Stimulated activated CD8-positive, alpha-beta memory T cell treated with anti-CD3 and anti-CD28 coated beads, Interleukin-2, amount 100 ng/mL, for 48 hours (primary cell): Measurements from ENCODE around the gene ST6GALNAC5.

Source experiments
- DNase-seq, 2 donors: peaks; one replicate each; pipeline ENCODE4 v3.0.0-alpha.2; 2020; ENCODE audit warnings: low read depth in 2 of 2

The ST6GALNAC5 gene

DNA sequence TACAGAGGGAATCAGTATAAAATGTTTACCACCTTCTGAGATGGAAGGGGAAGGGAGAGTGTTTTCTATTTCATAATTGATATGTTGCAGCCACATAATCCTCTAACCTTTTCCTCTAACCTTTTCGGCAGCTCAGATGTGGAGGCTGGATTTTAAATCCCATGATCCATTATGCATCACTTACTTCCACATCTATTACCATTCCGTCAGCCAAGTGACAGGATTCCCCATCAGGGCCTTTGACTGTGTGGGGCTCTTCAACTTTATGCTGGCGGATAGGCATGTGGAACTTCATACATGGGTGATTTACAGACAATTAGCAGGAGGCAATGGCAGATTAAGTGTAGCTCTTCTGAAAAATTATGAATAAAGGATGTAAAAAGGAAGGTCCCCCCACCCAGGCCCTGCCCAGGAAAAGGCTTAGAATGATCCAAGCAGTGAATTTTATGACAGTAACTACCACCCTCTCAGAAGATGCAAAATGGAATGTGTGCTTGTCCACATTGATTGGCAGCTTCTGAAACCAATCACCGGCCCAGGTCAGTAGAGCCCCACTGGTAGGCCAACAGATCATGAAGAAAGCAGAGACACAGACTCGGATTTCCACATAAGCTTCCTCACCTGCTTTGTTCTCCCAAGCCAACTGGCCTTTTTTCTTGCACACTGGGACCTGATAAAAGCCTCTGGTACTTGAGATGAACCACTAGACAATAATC is 147.0 kb downstream of the ST6GALNAC5 start:
- no peak for DNase-seq

GRCh38 chr1:77015748-77016341 is 148.6 kb downstream of the ST6GALNAC5 start:
- no peak for DNase-seq

- DNase-seq, result no peak
These were observed 149.2 kb downstream of the ST6GALNAC5 start for GRCh38 chr1:77016386-77016985.

DNA sequence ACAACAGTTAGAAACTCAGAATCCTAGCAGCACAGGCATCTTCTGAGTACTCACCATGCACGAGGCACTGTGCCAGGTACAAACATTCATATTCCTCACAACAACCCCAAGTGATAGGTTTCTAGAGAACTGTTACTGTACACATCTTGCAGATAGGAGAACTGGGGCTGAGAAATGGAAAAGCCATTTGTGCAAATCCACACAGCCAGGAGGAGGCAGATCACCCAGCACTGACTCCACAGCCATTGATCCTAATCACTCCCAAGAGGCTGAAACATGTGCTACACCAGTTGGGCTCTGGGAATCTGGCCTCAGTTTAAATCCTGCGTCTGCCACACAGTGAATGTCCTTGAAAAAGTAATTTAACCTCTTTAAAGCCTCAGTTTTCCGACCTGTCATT is 151.0 kb downstream of the ST6GALNAC5 start:
- DNase-seq, result no peak

DNA sequence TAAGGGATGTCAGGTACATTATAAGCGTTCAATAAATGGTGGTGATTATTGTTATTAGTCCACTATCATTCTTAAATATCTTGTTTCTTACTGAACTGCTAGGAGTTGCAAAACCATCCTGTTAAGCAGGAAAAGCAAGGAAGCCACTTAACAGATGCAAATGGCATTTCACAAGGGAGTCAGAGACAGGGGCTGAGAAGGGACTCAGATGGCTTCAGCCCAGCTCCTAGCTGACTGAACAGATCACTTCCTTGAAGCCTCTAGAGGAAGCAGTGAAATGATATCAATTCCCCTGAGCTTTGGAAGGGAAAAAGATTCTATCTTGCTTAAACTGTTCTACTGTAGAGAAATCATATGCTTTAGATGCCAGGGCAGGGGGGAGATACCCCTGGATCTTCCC is 151.5 kb downstream of the ST6GALNAC5 start:
- DNase-seq, result no peak

- DNase-seq, result no peak
These were observed 154.5 kb downstream of the ST6GALNAC5 start for GRCh38 chr1:77021732-77022131.

DNA sequence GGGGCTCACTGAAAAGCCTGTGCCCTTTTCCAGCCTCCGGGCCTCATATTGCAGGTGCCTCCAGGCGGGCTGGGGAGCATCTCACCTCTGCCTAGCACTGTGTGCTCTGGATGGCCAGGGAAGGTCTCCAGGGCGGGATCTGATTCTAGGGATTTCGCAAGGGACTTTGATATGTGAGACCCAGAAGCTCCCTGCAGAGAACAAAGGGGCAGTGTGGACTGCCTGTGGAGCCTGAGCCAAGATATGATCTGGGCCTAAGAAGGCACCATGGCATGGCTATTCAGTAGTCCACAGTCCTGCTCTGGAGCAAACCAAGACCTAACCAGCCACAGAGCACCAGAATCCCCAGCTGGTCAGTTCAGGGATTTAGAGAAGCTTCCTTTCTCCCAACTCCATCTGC is 157.2 kb downstream of the ST6GALNAC5 start:
- no peak for DNase-seq

- DNase-seq, result no peak
These were observed 158.3 kb downstream of the ST6GALNAC5 start for GRCh38 chr1:77025599-77025998.

DNA sequence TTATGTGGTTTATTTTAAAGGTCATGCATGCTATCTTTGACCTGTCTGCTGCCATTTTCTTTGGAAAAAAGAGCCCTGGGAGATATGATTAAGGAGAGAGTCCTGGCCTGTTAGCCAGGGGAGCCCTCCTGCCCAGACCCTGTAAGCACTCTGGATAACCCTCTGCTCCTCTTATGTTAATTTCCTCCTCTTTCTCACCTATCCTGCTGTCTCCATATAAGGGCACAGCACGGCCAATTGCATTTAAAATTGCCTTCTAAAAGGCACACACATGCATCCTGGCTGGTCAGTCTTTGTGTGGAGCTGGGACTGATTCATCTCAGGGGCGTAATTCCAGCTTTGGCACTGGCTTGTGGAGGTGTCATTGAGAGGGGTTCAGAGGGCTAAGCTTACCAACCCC is 158.9 kb downstream of the ST6GALNAC5 start:
- no peak for DNase-seq

DNA sequence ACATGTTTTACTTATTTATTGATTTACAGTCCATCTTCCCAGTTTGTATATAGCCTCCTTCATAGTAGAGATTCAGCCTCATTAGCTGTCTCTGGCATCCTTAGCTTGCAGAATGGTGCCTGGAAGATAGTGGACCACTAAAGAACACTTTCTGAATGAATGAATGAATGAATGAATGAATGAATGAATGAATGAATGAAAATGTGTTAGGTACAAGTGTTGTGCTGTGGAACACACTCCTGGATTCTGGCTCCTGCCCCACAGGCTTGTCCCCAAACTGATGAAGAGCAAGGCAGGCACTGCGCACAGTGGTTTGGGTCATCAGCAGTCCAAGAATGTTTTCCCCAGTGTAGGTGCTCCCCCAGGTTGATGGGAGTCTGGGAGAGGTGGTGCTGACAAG is 159.4 kb downstream of the ST6GALNAC5 start:
- DNase-seq, result no peak

- DNase-seq, result no peak
These were observed 160.6 kb downstream of the ST6GALNAC5 start for GRCh38 chr1:77027847-77028246.

DNA sequence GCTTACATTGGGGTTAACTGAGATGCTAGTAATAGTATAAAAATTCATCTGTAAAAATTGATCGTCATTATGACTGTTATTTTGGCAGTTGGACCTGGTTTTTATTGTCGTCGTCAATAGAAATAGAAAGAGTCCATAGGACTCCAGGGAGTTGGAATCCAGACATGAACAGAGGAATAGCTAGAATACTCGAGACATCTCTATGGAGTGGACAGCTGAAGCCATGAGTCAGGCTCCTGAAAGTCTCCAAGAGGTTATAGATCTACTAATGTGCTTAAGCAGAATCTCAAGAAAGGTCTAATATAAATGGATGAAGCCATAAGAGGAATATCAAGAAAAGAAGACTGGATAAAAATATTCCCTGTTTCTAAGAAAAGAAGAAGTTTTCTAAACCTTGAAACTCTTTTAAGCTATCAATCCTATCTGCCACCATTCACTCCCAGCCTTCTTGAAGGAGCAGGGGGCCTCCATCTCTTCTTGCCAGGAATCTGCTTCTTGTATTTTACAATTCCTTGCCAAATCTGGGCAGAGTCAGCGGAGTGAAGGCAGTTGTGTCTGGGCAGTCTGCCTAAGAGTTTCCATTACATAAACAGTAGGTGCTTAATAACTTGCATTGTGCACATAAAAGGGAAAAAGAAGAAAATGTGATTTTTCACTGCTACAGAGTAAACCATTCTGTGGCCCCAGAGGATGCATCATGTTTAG is 163.3 kb downstream of the ST6GALNAC5 start:
- DNase-seq, result no peak

- DNase-seq, result no peak
These were observed 163.9 kb downstream of the ST6GALNAC5 start for GRCh38 chr1:77031106-77031662.

GRCh38 chr1:77036560-77036959 is 169.3 kb downstream of the ST6GALNAC5 start:
- no peak for DNase-seq

- DNase-seq, result no peak
These were observed 169.8 kb downstream of the ST6GALNAC5 start for GRCh38 chr1:77037038-77037437.

DNA sequence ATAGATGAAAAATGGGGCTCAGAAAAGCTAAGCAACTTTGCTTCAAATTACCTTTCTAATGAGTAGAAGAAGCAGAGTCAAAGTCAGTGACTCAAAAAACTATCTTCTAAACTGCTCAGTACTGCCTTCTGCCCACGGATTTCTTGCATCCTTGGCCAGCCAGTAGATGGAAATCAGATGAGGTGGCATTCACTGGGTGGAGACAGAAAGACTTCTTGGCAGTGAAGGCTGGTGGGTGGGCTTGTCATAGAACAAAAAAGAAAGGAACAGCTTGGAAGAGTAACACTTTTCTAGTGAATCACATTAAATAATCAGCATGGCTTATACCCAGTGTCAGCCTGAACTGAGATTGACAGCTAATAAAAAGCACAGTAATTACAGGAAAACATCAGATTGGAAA is 170.7 kb downstream of the ST6GALNAC5 start:
- DNase-seq, result no peak

DNA sequence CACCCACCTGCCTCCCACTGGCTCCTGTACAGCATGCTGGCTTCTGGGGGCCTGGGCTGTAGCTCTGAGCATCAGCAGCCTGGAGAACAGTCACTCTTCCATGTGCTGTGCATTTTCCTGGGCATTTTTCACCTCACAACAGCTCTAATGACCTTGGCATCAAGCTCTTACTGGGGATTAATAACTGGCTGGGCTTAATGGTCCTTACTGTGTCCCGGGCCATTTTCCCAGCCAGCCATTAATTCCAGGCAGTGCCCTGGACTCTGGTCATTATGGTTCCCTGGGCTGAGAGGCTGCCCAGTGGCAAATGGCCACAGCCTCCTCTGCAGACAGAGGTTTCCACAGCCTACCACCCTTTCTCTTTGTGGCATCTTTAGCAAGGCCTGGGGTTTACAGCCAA is 171.8 kb downstream of the ST6GALNAC5 start:
- no peak for DNase-seq

DNA sequence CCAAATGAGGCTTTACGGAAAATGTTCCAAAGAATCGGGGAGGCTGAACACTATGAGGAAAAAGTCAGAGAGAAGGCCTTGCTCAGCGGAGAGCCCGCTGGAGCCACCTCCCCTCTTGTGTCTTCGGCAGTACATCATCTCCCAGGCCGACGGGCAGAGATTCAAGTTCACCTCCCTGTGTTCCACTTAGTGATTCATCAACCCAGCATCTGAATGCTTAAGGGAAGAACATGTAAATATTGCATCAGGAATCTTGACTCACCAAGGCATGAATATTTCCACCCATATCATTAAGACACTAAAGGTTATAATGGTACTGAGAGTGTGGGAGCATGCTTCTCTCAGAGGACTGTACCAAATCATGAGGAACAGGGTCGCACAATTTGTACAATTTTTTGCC is 172.5 kb downstream of the ST6GALNAC5 start:
- no peak for DNase-seq

- no peak for DNase-seq
These were observed 173.5 kb downstream of the ST6GALNAC5 start for GRCh38 chr1:77040826-77041225.

DNA sequence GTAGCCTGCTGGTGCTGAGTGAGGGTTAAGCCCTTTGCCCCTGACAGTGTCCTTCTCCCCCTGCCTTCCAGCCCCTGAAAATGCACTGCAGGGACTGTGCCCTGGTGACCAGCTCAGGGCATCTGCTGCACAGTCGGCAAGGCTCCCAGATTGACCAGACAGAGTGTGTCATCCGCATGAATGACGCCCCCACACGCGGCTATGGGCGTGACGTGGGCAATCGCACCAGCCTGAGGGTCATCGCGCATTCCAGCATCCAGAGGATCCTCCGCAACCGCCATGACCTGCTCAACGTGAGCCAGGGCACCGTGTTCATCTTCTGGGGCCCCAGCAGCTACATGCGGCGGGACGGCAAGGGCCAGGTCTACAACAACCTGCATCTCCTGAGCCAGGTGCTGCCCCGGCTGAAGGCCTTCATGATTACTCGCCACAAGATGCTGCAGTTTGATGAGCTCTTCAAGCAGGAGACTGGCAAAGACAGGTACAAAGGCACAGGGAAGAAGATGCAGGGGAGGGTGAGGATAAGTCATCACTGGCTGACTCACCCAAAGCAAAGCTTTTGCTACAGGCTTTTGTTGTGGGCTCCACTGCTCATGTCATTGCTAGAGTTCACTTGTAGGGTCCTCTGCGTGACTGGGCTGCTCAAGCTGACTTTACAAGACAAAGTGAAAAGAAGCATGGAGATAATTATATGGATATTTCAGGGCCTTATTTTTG is 177.0 kb downstream of the ST6GALNAC5 start:
- peak in 1 of 2 donors; percentile 1 for DNase-seq

DNA sequence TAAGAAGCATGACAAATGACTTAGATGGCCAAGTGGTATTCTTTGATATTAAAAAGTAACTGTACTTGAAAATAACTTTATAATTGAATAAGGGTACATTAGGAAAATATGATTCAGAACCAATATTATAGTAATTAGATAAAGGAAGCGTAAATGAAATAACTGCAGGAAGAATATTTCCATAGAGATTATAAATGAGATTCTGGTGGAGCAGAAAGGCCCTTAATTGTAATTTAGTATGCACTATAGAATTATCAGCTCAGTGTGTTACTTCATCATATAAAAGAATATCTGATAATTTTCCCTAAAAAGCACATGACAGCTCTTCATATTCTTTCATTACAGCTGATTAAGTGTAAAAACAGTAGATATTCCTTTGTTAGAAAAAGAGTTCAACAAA is 180.3 kb downstream of the ST6GALNAC5 start:
- no peak for DNase-seq
